ENCODE data around the gene USP47.
A peak's percentile ranks its signal among the peaks of the same experiment; 100 is the strongest.

Gene USP47, protein sequence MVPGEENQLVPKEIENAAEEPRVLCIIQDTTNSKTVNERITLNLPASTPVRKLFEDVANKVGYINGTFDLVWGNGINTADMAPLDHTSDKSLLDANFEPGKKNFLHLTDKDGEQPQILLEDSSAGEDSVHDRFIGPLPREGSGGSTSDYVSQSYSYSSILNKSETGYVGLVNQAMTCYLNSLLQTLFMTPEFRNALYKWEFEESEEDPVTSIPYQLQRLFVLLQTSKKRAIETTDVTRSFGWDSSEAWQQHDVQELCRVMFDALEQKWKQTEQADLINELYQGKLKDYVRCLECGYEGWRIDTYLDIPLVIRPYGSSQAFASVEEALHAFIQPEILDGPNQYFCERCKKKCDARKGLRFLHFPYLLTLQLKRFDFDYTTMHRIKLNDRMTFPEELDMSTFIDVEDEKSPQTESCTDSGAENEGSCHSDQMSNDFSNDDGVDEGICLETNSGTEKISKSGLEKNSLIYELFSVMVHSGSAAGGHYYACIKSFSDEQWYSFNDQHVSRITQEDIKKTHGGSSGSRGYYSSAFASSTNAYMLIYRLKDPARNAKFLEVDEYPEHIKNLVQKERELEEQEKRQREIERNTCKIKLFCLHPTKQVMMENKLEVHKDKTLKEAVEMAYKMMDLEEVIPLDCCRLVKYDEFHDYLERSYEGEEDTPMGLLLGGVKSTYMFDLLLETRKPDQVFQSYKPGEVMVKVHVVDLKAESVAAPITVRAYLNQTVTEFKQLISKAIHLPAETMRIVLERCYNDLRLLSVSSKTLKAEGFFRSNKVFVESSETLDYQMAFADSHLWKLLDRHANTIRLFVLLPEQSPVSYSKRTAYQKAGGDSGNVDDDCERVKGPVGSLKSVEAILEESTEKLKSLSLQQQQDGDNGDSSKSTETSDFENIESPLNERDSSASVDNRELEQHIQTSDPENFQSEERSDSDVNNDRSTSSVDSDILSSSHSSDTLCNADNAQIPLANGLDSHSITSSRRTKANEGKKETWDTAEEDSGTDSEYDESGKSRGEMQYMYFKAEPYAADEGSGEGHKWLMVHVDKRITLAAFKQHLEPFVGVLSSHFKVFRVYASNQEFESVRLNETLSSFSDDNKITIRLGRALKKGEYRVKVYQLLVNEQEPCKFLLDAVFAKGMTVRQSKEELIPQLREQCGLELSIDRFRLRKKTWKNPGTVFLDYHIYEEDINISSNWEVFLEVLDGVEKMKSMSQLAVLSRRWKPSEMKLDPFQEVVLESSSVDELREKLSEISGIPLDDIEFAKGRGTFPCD (N-terminal part only)

DNA sequence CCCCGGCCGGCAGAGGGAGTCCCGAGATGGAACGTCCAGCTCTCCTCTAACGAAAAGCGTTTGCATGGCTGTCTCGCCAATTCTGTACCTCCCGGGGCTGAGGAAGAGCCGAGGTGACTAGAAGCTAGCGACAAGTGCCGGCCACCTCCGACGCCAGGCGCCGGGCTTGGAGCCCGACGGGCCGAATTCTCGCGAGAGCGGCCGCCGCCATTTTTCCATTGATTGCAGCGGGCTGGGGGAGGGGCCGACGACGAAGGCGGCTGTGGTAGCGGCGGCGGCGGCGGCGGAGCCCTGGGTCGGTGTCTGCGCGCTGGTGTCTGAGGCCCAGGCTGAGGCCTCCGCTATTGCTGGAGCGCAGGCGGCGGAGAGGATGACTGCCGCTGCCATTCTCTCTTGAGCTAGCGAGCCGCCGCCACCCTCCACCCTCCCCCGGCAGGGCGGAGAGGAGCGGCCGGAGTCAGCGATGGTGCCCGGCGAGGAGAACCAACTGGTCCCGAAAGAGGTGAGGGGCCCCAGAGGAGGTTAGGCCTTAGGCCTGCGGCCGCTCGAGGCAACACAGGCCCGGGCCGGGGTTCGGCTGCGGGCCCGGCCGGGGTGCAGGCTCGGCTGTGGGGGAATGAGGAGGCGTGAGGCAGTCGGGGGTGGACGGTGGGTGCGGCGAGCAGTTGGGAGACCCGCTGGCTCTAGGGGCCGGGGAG is at the start of gene USP47:
Gene USP47 (plus strand): TSS at position 250 of the 698 bp plus-strand sequence. CDS start 214 bp downstream, at position 464.
- H3K27me3 ChIP-seq (ENCODE audit: insufficient read depth, low read depth, severe bottlenecking): no peaks in the 10 kb centered on the region
- H3K9me3 ChIP-seq (ENCODE audit: severe bottlenecking): no peaks in the 10 kb centered on the region
- peak within 1 kb of the TSS; percentile 82 for H3K4me3 ChIP-seq (ENCODE audit: low read depth, low read length)
- DNase-seq: peak; percentile 93
- peak; percentile 72 for TF ChIP-seq CTCF (IDR thresholded peaks at IDR 0.05; ENCODE audit: low read depth, low read length)
- H3K36me3 ChIP-seq: peaks cover 4% of the 10 kb centered on the region
- peak within 1 kb of the TSS; percentile 99 for H3K27ac ChIP-seq

GRCh38 chr11:11793073-11793472 is 48.7 kb upstream of the USP47 start:
- Histone ChIP-seq H3K9me3 (ENCODE audit: severe bottlenecking) (no peaks in the 10 kb centered on the region), H3K4me3 (ENCODE audit: low read depth, low read length) (no peak overlapping the region), H3K27me3 (ENCODE audit: insufficient read depth, low read depth, severe bottlenecking) (no peaks in the 10 kb centered on the region), H3K36me3 (no peaks in the 10 kb centered on the region), H3K27ac (no peak overlapping the region)
- no peak for DNase-seq
- TF ChIP-seq CTCF (IDR thresholded peaks at IDR 0.05; ENCODE audit: low read depth, low read length): no peak

DNA sequence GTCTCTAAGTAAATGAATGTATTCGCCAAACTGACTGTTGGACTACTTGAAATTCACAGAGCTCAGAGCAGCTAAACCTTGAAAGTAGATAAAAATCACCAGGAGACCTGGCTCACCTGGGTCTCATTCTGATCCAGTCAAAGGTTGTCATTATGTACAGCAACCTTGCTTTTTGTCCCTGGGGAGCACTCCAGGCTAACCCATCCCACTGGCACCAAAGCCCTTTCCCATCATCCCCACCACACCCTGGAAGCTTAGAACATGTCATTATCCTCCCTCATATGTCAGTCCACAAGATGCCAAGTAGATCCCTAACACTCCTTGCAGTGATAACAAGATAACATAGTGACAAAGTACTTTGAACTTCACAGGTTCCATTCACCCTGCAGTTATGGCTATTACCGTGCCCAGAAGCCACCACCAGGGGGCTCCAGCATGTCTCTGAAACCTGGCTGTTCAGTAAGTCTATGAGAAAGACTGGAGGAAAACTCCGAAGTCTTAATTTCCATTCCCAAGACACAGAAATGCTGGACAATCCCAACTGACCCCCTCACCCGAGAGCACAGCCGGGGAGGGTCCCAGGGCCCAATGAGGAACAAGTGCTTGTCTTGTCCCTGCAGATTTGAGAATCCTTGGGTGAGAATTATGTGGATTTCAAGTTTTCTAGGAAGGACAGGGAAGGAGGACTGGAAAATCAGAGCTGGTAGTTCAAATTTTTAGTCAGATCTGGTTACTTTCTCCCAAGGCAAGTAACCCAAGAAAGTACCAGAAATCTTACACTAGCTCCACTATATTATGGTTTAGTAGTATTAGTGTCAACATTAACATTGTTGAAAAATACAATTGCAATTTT is 43.0 kb upstream of the USP47 start:
- Histone ChIP-seq H3K27me3 (ENCODE audit: insufficient read depth, low read depth, severe bottlenecking) (no peaks in the 10 kb centered on the region), H3K9me3 (ENCODE audit: severe bottlenecking) (no peaks in the 10 kb centered on the region), H3K36me3 (no peaks in the 10 kb centered on the region), H3K4me3 (ENCODE audit: low read depth, low read length) (no peak overlapping the region), H3K27ac (no peak overlapping the region)
- TF ChIP-seq CTCF (IDR thresholded peaks at IDR 0.05; ENCODE audit: low read depth, low read length): peak; percentile 78
- peak; percentile 76 for DNase-seq

- Histone ChIP-seq H3K36me3 (no peaks in the 10 kb centered on the region), H3K27ac (no peak overlapping the region), H3K9me3 (ENCODE audit: severe bottlenecking) (no peaks in the 10 kb centered on the region), H3K27me3 (ENCODE audit: insufficient read depth, low read depth, severe bottlenecking) (no peaks in the 10 kb centered on the region), H3K4me3 (ENCODE audit: low read depth, low read length) (no peak overlapping the region)
- no peak for DNase-seq
- TF ChIP-seq CTCF (IDR thresholded peaks at IDR 0.05; ENCODE audit: low read depth, low read length): no peak
Measured at GRCh38 chr11:11805228-11805627, 36.5 kb upstream of the USP47 start.

Data from WERI-Rb-1 (cell line).